Measurements from ENCODE around the gene UBE2R2.

The UBE2R2 gene

GRCh38 chr9:33950371-33950770 lies 133.4 kb downstream of the UBE2R2 start:
- Histone ChIP-seq H3K4me1 (ENCODE audit: insufficient read depth, low read length, poor library complexity, severe bottlenecking) (no peaks in the 10 kb centered on the region), H3K4me2 (ENCODE audit: low read depth, low read length, poor library complexity, severe bottlenecking) (no peak overlapping the region), H4K20me1 (ENCODE audit: insufficient read depth, low read length, poor library complexity, severe bottlenecking) (no peaks in the 10 kb centered on the region)

GRCh38 chr9:33952066-33952465 lies 135.1 kb downstream of the UBE2R2 start:
- TF ChIP-seq, protein P1, sequence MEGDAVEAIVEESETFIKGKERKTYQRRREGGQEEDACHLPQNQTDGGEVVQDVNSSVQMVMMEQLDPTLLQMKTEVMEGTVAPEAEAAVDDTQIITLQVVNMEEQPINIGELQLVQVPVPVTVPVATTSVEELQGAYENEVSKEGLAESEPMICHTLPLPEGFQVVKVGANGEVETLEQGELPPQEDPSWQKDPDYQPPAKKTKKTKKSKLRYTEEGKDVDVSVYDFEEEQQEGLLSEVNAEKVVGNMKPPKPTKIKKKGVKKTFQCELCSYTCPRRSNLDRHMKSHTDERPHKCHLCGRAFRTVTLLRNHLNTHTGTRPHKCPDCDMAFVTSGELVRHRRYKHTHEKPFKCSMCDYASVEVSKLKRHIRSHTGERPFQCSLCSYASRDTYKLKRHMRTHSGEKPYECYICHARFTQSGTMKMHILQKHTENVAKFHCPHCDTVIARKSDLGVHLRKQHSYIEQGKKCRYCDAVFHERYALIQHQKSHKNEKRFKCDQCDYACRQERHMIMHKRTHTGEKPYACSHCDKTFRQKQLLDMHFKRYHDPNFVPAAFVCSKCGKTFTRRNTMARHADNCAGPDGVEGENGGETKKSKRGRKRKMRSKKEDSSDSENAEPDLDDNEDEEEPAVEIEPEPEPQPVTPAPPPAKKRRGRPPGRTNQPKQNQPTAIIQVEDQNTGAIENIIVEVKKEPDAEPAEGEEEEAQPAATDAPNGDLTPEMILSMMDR (conservative IDR thresholded peaks at IDR 0.05; ENCODE audit: low read length) = no peak
- no peak for TF ChIP-seq EZH2phosphoT487 (IDR thresholded peaks at IDR 0.05; ENCODE audit: borderline replicate concordance)
- no peaks in the 10 kb centered on the region for H3K79me2 ChIP-seq (ENCODE audit: insufficient read depth, low read length)
- no peaks in the 10 kb centered on the region for H3K9me3 ChIP-seq (ENCODE audit: insufficient read depth, low read depth, low read length)
- H3K4me2 ChIP-seq (ENCODE audit: low read depth, low read length, poor library complexity, severe bottlenecking) = no peak overlapping the region
- H3K9ac ChIP-seq (ENCODE audit: low read depth, low read length, poor library complexity, severe bottlenecking) = no peak overlapping the region
- H3K4me1 ChIP-seq (ENCODE audit: insufficient read depth, low read length, poor library complexity, severe bottlenecking) = no peaks in the 10 kb centered on the region
- no peaks in the 10 kb centered on the region for H3K9me2 ChIP-seq (replicated peaks; ENCODE audit: low read depth, low read length)
- H3K4me3 ChIP-seq (ENCODE audit: low read length, poor library complexity, severe bottlenecking) = no peak overlapping the region
- H2AFZ ChIP-seq (ENCODE audit: low read length) = no peak overlapping the region
- H4K20me1 ChIP-seq (ENCODE audit: insufficient read depth, low read length, poor library complexity, severe bottlenecking) = no peaks in the 10 kb centered on the region
- H3K36me3 ChIP-seq (ENCODE audit: insufficient read depth, low read length) = peaks cover 60% of the 10 kb centered on the region
- no peaks in the 10 kb centered on the region for H3K27me3 ChIP-seq (ENCODE audit: insufficient read depth, low read length, poor library complexity, severe bottlenecking)
- H3F3A ChIP-seq (ENCODE audit: low read depth) = no peaks in the 10 kb centered on the region

More at GRCh38 chr9:33950371-33950770, 133.4 kb downstream of the UBE2R2 start:
- no peaks in the 10 kb centered on the region for H3K27me3 ChIP-seq (ENCODE audit: insufficient read depth, low read length, poor library complexity, severe bottlenecking)
- H3K9me2 ChIP-seq (replicated peaks; ENCODE audit: low read depth, low read length) = no peaks in the 10 kb centered on the region
- peaks cover 62% of the 10 kb centered on the region for H3K36me3 ChIP-seq (ENCODE audit: insufficient read depth, low read length)
- H3F3A ChIP-seq (ENCODE audit: low read depth) = no peaks in the 10 kb centered on the region
- no peaks in the 10 kb centered on the region for H3K79me2 ChIP-seq (ENCODE audit: insufficient read depth, low read length)
- TF ChIP-seq EZH2phosphoT487 (IDR thresholded peaks at IDR 0.05; ENCODE audit: borderline replicate concordance) = no peak
- TF ChIP-seq, protein P1 (conservative IDR thresholded peaks at IDR 0.05; ENCODE audit: low read length) = no peak
- H2AFZ ChIP-seq (ENCODE audit: low read length) = no peak overlapping the region
- no peaks in the 10 kb centered on the region for H3K9me3 ChIP-seq (ENCODE audit: insufficient read depth, low read depth, low read length)
- no peak overlapping the region for H3K9ac ChIP-seq (ENCODE audit: low read depth, low read length, poor library complexity, severe bottlenecking)
- H3K4me3 ChIP-seq (ENCODE audit: low read length, poor library complexity, severe bottlenecking) = no peak overlapping the region

DNA sequence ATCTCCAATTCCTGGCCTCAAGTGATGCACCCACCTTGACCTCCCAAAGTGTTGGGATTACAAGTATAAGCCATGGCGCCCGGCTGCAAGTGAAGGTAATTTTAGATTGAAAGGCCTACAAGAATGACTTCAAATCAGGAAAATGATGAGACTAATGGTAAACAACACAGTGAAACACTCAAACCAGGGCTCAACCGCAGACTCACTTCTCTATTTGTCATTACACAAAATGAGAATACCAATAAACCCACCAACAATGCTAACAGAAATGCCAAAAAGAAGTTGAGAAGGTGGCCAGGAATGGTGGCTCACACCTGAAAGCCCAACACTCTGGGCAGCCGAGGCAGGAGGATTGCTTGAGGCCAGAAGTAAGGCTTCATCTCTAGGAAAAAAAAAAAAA lies 139.6 kb downstream of the UBE2R2 start:
- H4K20me1 ChIP-seq (ENCODE audit: insufficient read depth, low read length, poor library complexity, severe bottlenecking) = no peaks in the 10 kb centered on the region
- no peaks in the 10 kb centered on the region for H3K27me3 ChIP-seq (ENCODE audit: insufficient read depth, low read length, poor library complexity, severe bottlenecking)
- H3K9ac ChIP-seq (ENCODE audit: low read depth, low read length, poor library complexity, severe bottlenecking) = no peak overlapping the region
- no peaks in the 10 kb centered on the region for H3F3A ChIP-seq (ENCODE audit: low read depth)
- no peak overlapping the region for H3K4me2 ChIP-seq (ENCODE audit: low read depth, low read length, poor library complexity, severe bottlenecking)
- no peaks in the 10 kb centered on the region for H3K9me2 ChIP-seq (replicated peaks; ENCODE audit: low read depth, low read length)
- TF ChIP-seq, protein P1 (conservative IDR thresholded peaks at IDR 0.05; ENCODE audit: low read length) = no peak
- no peak for TF ChIP-seq EZH2phosphoT487 (IDR thresholded peaks at IDR 0.05; ENCODE audit: borderline replicate concordance)
- H3K36me3 ChIP-seq (ENCODE audit: insufficient read depth, low read length) = peaks cover 63% of the 10 kb centered on the region; the same call in 1 of the 2 replicates
- no peak overlapping the region for H3K4me3 ChIP-seq (ENCODE audit: low read length, poor library complexity, severe bottlenecking)
- no peak overlapping the region for H2AFZ ChIP-seq (ENCODE audit: low read length)
- H3K9me3 ChIP-seq (ENCODE audit: insufficient read depth, low read depth, low read length) = no peaks in the 10 kb centered on the region
- no peaks in the 10 kb centered on the region for H3K4me1 ChIP-seq (ENCODE audit: insufficient read depth, low read length, poor library complexity, severe bottlenecking)
- H3K79me2 ChIP-seq (ENCODE audit: insufficient read depth, low read length) = no peaks in the 10 kb centered on the region

Measured in Loucy (cell line).